Measurements from ENCODE around the gene UBXN7. TPM values are rescaled to one million over a fixed set of nuclear protein-coding genes. Genes with fewer than 3 reads are reported as not detected.

UBXN7 gene
- total and polyA plus RNA-seq, 2 of the 4 experiments (the other 2 are of a cell fraction): 8.6 to 16.1 TPM

DNA sequence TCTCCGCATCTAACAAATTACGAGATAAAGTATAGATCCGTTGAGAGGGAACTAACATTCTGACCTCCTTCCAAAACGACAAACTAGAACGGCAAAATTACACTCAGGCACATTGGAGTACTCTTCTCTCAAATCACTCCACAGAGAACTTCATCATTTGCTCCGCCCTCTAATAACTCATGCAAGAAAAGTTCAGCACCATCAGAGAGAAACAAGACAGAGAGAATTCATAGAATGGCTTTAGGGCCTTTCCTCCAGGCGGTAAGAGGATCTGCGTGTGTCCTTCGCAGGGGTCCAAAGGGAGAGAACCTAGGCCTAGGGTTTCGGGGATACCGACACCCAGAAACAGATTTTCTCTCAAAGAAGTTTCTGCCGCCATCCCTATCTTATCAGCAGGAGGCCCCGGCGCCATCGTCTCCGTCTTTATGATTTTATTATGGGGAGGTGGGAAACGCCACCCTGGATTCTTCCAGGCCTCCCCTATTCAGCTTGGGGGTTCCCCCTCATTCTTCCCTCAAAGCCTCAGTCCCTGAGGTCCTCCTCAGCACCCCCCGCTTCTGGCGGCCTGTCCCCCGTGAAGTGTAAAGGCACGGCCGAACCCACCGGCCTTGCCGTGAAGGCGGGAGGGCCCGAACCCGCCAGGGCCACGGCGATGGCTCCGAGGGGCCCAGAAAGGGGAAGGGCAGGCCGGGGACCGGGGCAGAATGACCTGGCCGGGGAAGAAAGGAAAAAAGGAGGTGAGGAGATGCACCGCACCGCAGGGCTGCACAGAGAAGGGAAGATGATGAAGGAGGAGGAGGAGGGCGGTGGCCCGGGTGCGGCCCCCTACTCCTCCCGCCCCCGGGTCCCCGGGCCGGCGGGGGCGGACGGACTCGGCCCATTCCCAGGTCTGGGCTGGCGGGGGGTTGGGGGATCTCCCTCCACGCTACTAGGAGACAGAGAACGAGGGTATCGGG is 768 bp downstream of the UBXN7 start:
- Histone ChIP-seq H3K79me1 (ENCODE audit: low read depth in 1 of 2, low read length in 2 of 2) (peaks cover 0 to 42% of the 10 kb centered on the region in 2 experiments; a peak in 3 of 4 replicates), H3K56ac (ENCODE audit: extremely low read depth, insufficient read depth, low read length) (peak overlapping the region; percentile 70), H3K4me1 (ENCODE audit: control insufficient read depth, insufficient read depth, low read length) (peaks cover 3% of the 10 kb centered on the region), H2BK15ac (ENCODE audit: low read depth, low read length) (no peak overlapping the region; the same call in 2 of the 3 replicates), H3K18ac (ENCODE audit: low read depth, low read length) (no peak overlapping the region; the same call in 1 of the 2 replicates), H3K27ac (ENCODE audit: insufficient read depth, low read length) (peak overlapping the region; percentile 82), H2BK20ac (ENCODE audit: low read depth, low read length) (no peak overlapping the region), H3K9me1 (ENCODE audit: insufficient read depth, low read length) (peaks cover 7% of the 10 kb centered on the region), H3K4me2 (ENCODE audit: low read depth, low read length) (peak overlapping the region; percentile 50), H3K4me3 (ENCODE audit: insufficient read depth, low read depth, low read length) (peak overlapping the region; percentile 86), H2AK5ac (ENCODE audit: low read depth, low read length) (peak overlapping the region; percentile 11), H2BK120ac (ENCODE audit: low read depth, low read length) (no peak overlapping the region), H2AFZ (replicated peaks; ENCODE audit: low read length, poor library complexity) (peak overlapping the region; percentile 91), H3K9ac (ENCODE audit: low read depth, low read length) (peak overlapping the region; percentile 83), H4K91ac (ENCODE audit: insufficient read depth, low read depth, low read length) (peak overlapping the region; percentile 70), H2BK5ac (ENCODE audit: low read depth, low read length, poor library complexity, severe bottlenecking) (peak overlapping the region; percentile 62), H2AK9ac (replicated peaks; ENCODE audit: low read depth, low read length, poor library complexity) (peak overlapping the region; percentile 91), H3K9me3 (ENCODE audit: control insufficient read depth, insufficient read depth, low read length) (no peaks in the 10 kb centered on the region), H4K5ac (ENCODE audit: low read depth, low read length) (0 out of 2 replicates have a peak overlapping the region, but pooled peaks have one; percentile 27), H4K20me1 (ENCODE audit: insufficient read depth, low read length) (peaks cover 45% of the 10 kb centered on the region), H3K4ac (ENCODE audit: low read depth, low read length) (peak overlapping the region; percentile 68), H3K23ac (ENCODE audit: low read depth, low read length) (peak overlapping the region; percentile 96), H3K27me3 (ENCODE audit: control insufficient read depth, insufficient read depth, low read length) (no peaks in the 10 kb centered on the region), H4K8ac (ENCODE audit: low read depth in 2 of 2, low read length in 2 of 2) (peak overlapping the region; percentile 19 to 70; a peak in 2 of 4 replicates), H3K14ac (replicated peaks; ENCODE audit: low read depth, low read length) (peak overlapping the region; percentile 88), H3K36me3 (ENCODE audit: control insufficient read depth, insufficient read depth, low read length) (peaks cover 3% of the 10 kb centered on the region; the same call in 1 of the 2 replicates)
- POLR2A ChIA-PET (ENCODE audit: unreplicated experiment): interaction anchor here (1.0 kb wide), 1 partner anchor 97 kb away, joined by 3 read pairs; no protein-coding TSS in a partner anchor
- CTCF ChIA-PET: no interaction called here
- no TSS peak for BruUV-seq (replicated peaks)
- ATAC-seq (ENCODE audit: low read depth) (peak; percentile 36), DNase-seq (peak; percentile 62)
- intact Hi-C loops (cut with micrococcal nuclease): loop anchor here (1.0 to 5.0 kb wide), 3 partner anchors 71 to 179 kb away; partner anchors contain the start of gene RNF168
- WGBS, 2 experiments (ENCODE audit: extremely low coverage in 2 of 2, insufficient read length in 1 of 2): no CpG with 5 or more reads among the region's 50 CpGs
- dilution Hi-C loops (cut with HindIII; ENCODE audit: low sequenced_read_pairs, unreplicated experiment): no loop called here
- in situ Hi-C loops (cut with MboI; ENCODE audit: low sequenced_read_pairs): no loop called here
- TF ChIP-seq SMC3 (IDR thresholded peaks at IDR 0.05; ENCODE audit: low read depth, low read length): no peak
- no peak for TF ChIP-seq BHLHE40 (IDR thresholded peaks at IDR 0.05; ENCODE audit: low read depth, low read length)
- TF ChIP-seq POLR2A (IDR thresholded peaks at IDR 0.05; ENCODE audit: low read depth, low read length): no peak
- no peak for TF ChIP-seq FOS (IDR thresholded peaks at IDR 0.05; ENCODE audit: low read depth, low read length)
- no peak for TF ChIP-seq CTCF (conservative IDR thresholded peaks at IDR 0.05; ENCODE audit: low read depth, low read length)
- no peak for TF ChIP-seq RAD21 (IDR thresholded peaks at IDR 0.05; ENCODE audit: low read length)
- no peak for TF ChIP-seq RFX5 (IDR thresholded peaks at IDR 0.05; ENCODE audit: low read depth, low read length)
- TF ChIP-seq CEBPB (IDR thresholded peaks at IDR 0.05; ENCODE audit: low read depth, low read length): no peak
- TF ChIP-seq NFE2L2 (IDR thresholded peaks at IDR 0.05; ENCODE audit: low read depth, low read length): no peak
- no peak for TF ChIP-seq MAFK (IDR thresholded peaks at IDR 0.05; ENCODE audit: low read depth, low read length)
- TF ChIP-seq MXI1 (IDR thresholded peaks at IDR 0.05; ENCODE audit: borderline replicate concordance, low read depth, low read length): no peak
- TF ChIP-seq USF2 (IDR thresholded peaks at IDR 0.05; ENCODE audit: low read depth, low read length): no peak
- no peak for TF ChIP-seq ELK1 (IDR thresholded peaks at IDR 0.05; ENCODE audit: borderline replicate concordance, low read depth, low read length)
